Cardiac septum (tissue), 1 donor: Measurements from ENCODE around the gene C10orf67. TPM values are rescaled to one million over a fixed set of nuclear protein-coding genes. Genes with fewer than 3 reads are reported as not detected.
"Not testable (repeated sequence)": the region's sequence is repeated elsewhere in the genome, so short reads cannot be mapped to it uniquely, and the experiment has no call there.

Source experiments
- DNase-seq: peaks from one replicate; pipeline ENCODE4 v3.0.0-alpha.2; 2020; ENCODE audit warnings: low spot score
- intact Hi-C: fragments of 100-400 bp; cut with DNase I; formaldehyde crosslinking; loops from one replicate; pipeline ENCODE4 v1.14.0; 2022
- long read RNA-seq: library from polyadenylated mRNA; unstranded; transcript quantifications from one replicate; pipeline ENCODE4 v2.0.0, GENCODE V29; 2021
- total RNA-seq: library from RNA; stranded (reverse); fragmentation: NEBNext Ultra II Directional; extraction: Animal tissue kit (Norgen Biotek cat#: 25700); gene quantifications from one replicate; pipeline ENCODE4 v1.2.1, GENCODE V29; 2021
- donor health status: DM: no; HTN: no; CAD: no.

C10orf67 gene
- total RNA-seq, result 0.35 TPM
- long read RNA-seq, result 0 reads

DNA sequence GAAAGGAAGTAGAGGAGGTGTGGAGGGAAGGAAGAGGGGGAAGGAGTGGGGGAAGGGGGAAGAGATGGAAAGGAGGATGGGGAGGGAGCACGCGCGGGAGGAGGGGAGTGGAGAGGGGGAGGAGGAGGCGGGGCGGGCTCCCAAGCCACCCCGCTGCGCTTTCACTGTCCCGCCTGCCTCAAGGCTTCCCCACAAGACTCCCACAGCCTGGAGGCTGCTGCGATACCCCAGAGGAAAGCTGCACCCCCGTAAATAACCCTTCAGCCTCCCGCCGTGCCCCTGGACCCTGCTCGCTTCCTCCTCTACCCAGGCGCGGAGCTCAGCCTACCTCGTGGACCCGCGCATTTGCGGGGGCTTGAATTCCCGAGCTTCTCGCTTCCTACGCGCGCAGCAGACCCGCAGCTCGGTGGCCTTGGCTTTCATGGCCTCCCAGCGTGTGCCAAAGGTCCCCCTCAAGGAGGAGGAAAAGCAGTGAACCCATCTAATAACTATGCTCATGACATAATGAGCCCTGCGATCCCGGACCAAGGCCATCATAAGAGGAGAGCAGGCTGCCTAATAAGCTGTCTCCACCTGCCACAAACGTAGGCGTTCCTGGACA, at the start of gene C10orf67:
TSS of gene C10orf67 (minus strand) at position 557 of the 601 bp plus-strand sequence. CDS start at position 534, 23 bp downstream.
- intact Hi-C loops, result loop anchor here (2.0 kb wide), 1 partner anchor 94 kb away; the partner anchor contains the start of gene OTUD1
- DNase-seq, result no peak

DNA sequence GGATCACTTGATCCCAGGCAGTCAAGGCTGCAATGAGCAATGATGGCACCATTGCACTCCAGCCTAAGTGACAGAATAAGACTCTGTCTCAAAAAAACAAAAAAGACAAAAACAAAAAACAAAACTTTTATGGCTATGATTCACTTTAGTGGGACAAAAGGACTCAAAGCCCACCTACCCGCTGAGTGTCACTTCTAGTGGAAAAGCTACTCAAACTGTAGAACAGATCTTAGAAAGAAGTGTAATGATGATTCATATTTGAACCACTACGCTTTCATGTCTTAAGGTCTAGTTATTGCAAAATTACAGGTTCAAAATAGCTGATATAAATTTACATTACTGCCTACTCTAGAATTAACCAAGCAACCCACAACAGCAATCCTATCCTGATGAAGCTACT, 47.2 kb upstream of the C10orf67 start:
- no peak for DNase-seq
- intact Hi-C loops, result no loop called here

DNA sequence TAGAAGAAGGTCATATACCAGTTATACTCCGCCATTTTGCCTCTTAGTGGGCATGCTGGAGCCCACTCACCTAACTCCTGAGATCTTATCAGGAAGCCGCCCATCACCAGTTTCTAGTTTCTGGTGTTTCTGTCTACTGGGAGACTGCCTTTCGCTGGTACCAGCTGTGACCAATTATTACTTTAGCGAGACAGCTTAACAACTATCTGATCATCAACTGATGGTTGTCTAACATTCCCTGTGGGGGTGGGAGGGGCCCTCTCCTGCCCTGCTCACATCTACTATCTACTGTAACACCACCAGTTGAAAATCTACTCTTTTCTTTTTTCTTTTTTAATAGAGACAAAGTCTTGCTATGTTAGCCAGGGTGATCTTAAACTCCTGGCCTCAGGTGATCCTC, 46.2 kb upstream of the C10orf67 start:
- intact Hi-C loops, result no loop called here
- no peak for DNase-seq

DNA sequence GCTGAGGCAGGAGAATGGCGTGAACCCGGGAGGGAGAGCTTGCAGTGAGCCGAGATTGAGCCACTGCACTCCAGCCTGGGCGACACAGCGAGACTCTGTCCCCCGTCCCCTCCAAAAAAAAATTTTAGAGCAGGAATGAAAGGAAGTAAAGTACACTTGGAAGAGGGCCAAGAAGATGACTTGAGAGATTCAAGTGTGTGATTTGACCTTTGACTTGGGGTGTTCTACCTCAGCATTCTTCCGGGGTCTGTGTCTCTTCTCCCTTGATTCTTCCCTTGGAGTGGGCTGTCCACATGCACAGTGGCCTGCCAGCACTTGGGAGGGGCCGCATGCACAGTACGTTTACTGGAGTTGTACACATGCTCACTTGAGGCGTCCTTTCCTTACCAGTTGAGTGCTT, 45.8 kb upstream of the C10orf67 start:
- intact Hi-C loops, DNase-seq: not testable (repeated sequence)

DNA sequence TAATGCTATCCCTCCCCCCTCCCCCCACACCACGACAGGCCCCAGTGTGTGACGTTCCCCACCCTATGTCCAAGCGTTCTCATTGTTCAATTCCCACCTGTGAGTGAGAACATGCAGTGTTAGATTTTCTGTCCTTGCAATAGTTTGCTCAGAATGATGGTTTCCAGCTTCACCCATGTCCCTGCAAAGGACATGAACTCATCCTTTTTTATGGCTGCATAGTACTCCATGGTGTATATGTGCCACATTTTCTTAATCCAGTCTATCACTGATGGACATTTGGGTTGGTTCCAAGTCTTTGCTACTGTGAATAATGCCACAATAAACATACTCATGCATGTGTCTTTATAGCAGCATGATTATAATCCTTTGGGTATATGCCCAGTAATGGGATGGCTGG, 42.9 kb upstream of the C10orf67 start:
- intact Hi-C loops, DNase-seq: not testable (repeated sequence)

DNA sequence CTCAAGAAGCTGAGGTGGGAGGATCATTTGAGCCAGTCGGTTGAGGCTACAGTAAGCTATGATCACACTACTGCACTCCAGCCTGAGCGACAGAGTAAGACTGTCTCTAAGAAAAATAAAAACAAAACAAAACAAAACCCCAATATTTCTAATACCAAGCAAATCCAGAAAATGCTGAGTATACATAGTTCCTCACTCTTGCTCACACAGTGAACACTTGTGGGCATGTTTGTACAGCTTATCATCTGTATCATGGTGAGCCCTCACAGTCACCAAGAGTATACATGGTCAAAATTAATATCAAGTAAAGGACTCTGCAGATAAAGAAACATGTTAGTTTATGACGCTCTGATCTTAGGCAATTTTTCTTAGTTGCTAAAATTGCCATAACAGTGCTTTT, 41.5 kb upstream of the C10orf67 start:
- DNase-seq, result no peak
- intact Hi-C loops, result no loop called here

DNA sequence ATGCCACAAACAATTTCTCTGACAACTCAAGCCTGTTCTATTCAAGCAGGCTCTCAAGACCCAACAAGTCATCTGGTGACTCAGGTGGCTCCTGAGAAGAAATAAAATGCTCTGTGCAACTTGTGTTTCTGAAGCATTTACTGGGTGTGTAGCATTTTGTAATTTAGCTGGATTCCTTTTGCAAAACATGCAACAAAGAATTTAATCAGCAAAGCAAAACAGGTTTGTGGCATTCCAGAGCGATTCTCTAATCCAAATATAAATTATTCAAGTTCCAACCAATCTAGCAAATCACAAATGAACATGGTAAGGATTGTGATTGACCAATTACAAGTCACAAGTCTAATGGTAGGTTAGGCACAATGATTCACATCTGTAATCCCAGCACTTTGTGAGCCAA, 39.8 kb upstream of the C10orf67 start:
- no peak for DNase-seq
- intact Hi-C loops, result no loop called here

DNA sequence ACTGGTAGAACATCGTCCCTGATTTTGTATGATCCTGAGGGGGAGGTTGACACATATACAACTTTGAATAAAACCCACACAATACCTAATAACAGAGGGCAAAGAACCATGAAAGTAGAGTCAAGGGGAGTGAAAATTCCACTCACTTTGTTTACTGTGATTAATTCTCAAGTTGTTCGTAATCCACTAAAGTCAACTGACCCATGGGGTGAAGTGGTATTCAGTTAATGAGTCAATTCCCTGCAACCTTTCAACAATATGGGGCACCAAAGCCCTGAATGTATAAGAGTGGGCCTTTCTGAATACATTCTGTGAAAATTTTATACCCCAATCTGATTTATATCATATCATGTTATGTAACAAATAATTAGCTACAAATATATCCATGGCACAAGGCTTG, 39.0 kb upstream of the C10orf67 start:
- no peak for DNase-seq
- intact Hi-C loops, result no loop called here

DNA sequence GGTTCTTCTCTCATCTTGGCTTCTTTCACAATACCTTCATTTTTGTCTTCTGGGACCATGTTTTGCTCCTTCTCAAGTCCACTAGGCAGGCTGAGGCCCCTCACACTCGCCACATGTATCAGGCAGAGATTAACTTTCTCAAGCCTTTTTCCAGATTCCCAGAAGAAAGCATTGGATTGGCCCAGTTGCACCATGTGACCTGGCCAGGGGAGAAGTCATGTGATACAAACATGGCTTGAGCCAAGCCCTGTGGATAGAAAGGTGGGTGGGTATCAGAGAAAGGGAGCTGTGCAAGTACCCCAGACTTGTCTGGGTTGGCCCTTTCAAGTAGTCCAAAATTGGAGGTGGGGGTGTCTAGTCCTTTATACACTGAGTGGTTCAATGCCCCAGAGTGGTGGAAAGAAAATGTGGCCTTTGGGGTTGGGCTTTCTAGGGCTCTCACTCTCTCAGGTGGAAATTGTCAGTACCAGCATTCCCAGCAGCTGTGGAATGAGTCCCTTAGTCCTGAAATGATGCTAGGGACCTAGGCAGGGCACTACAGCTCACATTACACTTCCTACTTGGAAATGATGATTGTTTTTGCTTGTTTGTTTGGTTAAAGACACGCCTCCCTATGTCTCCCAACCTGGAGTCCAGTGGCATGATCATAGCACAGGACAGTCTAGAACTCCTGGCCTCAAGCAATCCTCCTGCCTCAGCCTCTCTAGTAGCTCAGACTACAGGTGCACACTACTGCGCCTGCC, 36.9 kb upstream of the C10orf67 start:
- DNase-seq, result no peak
- intact Hi-C loops, result no loop called here

DNA sequence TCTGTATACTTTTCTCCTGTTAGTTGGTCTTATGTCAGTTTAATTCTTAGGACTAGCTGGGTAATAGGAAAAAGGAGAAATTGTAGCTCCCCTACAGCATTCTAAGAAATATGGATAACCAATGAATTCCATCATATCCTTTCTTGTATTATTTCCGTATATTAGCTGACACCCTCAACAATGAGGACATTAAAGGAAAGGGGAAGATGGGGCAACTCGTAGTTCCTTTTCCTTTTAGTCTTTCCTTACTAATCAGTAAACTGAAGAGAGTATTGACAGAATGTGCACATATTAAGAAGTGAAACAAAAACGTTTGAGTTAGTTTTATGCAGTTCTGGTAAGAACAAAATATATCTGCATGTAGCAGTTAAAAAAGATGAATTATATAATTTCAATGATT, 35.1 kb upstream of the C10orf67 start:
- DNase-seq, result no peak
- intact Hi-C loops, result no loop called here

DNA sequence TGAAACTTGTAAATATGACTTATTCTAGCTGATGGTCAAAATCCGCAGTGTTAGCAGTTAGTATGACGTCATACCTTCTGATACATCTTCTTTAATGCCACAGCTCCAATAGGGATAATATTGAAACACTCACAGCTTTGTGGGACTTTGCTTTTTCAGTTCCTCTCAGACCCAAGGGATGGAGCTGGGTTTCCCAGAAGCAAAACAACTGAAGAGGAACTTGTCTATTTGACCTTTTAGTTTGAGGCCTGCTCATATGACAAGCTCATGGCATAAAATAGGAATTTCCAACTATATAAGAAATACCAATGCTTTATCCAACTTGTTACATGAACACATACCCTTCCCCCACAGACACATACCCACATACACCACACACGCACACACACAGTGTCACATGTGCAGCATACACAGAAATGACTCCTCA, 31.6 kb upstream of the C10orf67 start:
- DNase-seq, result no peak
- intact Hi-C loops, result no loop called here

DNA sequence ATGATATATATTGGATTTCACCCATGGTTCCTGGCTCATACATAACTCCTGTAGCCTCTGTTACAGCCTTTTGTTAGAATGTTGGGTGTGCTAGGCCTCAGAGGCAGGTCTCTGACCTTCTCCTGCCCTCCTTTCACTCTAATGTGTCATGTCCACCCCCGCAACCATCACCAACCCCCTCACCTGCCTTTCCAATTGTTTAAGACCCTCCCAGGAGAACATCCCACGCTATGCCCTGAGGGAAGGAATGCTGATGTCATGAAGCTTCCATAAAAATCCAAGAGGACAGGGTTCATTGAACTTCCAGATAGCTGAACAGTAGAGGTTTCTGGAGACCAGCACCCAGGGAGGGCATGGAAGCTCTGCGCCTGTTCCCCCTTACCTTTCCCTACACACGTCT, 30.8 kb upstream of the C10orf67 start:
- intact Hi-C loops, result no loop called here
- DNase-seq, result no peak

DNA sequence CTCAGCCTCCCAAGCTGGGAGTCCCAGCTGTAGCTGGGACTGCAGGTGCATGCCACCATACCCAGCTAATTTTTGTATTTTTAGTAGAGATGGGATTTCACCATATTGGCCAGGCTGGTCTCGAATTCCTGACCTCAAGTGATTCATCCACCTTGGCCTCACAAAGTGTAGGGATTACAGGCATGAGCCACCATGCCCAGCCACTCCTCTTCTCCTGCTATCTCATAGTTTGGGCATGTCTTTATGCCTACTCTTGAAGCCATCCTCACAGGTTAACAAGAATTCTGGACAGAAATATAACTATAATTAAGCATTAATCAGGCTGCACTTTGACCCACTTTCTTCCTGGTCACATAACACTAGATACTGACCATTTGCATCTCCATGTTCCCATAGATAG, 28.6 kb upstream of the C10orf67 start:
- intact Hi-C loops, result no loop called here
- no peak for DNase-seq

DNA sequence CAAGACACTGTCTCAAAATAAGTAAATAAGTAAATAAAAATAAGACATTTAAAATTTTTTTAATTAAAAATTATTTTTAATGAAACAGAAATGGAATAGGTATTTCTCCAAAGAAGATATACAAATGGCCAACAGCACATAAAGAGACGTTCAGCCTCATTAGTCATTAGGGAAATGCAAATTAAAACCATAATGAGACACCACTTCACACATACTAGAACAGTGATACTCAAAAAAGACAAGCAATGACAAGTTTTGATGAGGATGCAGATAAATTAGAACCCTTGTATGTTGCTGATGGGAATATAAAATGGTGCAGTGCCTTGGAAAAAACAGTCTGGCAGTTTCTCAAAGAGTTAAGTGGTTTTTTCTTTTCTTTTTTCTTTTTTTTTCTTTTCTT, 26.5 kb upstream of the C10orf67 start:
- intact Hi-C loops, result no loop called here
- no peak for DNase-seq

DNA sequence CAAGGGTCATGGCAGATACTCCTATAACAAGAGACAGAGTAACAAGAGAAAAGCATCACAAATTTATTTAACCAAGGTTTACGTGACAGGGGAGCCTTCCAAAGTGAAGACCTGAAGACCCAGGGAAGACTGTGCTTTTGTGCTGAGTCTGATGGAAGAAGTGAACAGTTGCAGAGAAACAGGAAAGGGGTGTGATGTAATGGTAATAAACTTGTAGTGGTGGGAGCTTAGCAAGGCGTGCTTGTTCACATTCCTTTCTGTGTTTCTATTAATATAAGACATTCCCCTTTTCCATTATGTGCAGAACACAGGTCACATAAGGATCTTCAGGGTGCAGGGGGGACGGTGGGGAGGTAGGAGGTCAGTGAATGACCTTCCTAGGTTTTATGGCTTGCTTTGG, 25.5 kb upstream of the C10orf67 start:
- DNase-seq, result no peak

DNA sequence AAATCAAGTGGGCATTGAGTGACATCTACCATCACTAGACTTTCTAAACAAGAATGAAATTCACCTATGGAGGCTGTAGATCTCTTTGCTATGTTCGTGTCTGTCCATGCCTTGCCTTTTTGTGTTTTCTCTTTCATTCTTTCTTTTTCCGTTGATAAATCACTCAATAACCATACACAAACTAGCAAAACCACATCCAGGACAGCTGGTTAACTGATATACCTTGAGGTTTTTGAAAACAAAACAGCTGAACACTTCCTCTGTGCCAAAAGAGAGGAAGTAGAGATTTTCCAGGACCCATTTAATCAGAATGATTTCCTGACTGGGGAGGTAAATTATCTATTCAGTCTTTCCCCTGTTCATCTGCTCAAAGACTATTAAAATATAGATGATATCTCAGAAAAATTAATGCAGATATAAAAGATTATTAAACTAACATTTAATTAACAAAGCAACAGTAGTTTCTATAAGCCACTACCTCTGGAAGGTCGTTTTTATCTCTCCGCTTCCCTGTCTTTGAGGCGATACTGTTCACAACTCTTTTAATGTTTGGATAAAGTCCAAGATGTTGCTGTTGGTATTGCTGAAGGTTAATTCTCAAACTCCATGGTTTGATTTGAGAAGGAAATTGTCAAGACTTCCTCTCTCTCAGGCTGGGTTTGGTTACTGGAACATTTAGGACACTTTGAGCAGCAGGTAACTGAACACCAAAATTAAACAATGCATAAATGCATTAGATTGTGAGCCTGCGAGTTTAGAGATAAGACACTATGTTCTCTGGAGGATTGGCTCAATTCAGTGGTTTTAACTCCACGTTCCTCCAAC, 24.4 kb upstream of the C10orf67 start:
- no peak for DNase-seq
- intact Hi-C loops, result no loop called here

More for the DNA sequence above, 25.5 kb upstream of the C10orf67 start:
- intact Hi-C loops, result no loop called here

DNA sequence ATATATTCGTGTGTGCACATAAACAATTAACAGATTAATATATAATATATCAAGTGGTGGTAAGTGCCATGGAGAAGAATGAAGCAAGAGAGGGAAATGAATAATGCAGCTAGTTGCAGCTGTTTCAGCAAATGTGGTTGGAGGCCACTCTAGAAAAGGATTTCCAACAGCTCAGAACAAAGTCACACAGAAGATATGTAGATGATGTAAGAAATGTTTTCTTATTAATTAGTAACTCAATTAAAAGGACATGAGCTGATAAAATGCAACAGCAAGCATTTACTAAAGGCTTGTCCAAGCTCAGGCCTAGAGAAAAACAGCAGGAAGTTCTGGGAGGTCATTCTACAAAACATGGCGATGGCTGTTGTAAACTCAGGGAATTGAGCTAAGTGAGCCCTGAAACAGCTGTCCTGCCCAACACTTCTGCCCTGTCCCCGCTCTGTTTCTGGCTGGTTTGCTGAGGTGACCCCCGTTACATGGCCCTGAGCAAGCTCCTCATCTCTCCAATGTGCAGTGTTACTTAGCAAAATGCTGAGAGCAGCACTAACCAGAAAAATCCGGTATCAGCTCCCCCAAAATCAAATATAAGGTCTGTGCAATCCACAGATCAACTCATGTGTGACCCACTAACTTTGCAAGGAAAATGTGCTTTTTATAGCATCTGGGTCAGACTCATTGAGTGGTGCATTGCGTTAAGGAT, 23.4 kb upstream of the C10orf67 start:
- intact Hi-C loops, result no loop called here
- no peak for DNase-seq

DNA sequence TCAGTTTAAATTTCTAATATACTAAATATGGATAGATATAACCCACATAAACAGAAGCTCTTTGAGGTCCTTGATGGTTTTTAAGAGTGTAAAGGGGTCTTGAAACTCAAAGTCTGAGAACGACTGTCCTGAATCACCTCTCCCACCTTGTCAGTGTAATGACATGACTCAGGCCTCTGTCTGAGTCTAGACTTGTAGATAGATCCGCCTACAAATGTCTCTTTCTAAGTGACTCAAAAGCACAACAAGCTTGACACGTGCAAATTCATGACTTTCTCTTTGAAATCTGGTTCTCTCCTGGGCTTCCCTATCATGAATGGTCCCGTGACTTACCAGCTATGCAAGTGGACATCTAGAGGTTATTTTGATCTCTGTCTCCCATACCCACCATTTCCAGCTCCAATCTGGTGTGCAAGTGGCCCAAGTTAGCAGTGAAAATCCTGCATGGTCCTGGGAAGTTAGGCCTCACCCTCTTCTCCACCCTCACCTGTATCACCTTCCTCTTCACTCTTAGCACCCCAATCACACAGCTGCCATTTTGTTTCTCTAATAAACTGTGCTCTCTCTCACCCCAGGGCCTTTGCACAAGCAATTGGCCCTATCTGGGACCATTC, 20.9 kb upstream of the C10orf67 start:
- DNase-seq, intact Hi-C loops: not testable (repeated sequence)

DNA sequence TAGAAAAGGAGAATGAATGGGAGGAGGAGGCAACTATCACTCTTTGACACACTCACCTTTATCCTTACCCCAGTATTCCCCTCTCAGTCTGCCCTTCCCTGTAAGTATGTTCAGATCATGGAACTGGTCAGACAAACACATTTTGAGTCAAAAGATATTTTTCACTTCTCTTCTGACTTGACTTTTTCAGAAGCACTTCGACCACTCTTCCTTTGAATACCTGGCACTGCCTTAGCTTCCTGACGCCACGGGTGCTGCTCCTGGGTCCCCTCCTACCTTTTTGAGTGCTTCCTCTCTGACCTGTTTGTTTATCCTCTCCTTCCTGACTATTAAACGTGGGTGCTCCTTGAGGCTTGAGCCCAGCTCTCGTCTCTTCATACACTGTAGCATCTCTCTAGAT, 19.8 kb upstream of the C10orf67 start:
- DNase-seq, result no peak
- intact Hi-C loops, result no loop called here

DNA sequence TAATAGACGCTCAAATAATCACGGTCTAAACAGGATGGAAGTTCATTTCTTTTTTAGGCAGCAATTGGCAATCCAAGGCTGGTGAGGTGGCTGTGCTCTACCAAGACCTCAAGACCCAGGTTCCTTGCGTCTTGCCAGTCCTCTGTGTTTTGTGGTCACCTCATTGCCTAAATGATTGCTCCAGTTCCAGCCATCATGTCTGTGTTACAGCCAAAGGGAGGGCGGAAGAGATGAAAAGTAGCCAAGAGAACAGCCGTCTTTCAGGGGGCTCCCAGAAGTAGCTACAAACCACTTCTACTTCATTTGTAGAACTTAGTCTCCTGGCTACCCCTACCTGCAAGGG, 19.2 kb upstream of the C10orf67 start:
- intact Hi-C loops, result no loop called here
- no peak for DNase-seq
